GM12892 (cell line): ENCODE data around the gene DOCK8.

Experiments
- POLR2A ChIP-seq: IDR thresholded peaks from 2 replicates; pipeline ENCODE4 v1.6.1; 2011; ENCODE audit warnings: low read depth, low read length, control low read depth
- POLR2AphosphoS5 ChIP-seq: IDR thresholded peaks from 2 replicates; pipeline ENCODE4 v1.6.1; 2011; ENCODE audit warnings: low read depth, low read length, control low read depth

GRCh38 chr9:398085-398484, 183.4 kb downstream of the DOCK8 start:
- no peak for TF ChIP-seq POLR2A
- TF ChIP-seq POLR2AphosphoS5: no peak
